HG02623 (cell line): ENCODE data around the gene PPP2R5D.
"Not testable (repeated sequence)": the region's sequence is repeated elsewhere in the genome, so short reads cannot be mapped to it uniquely, and the experiment has no call there.

Experiments used
- ATAC-seq: cut with Tn5 transposase; IDR thresholded peaks from one replicate; pipeline ENCODE4 v1.9.1; 2021; ENCODE audit warnings: moderate library complexity; ENCODE audit not compliant: unreplicated experiment

Gene PPP2R5D

GRCh38 chr6:43021270-43022047 lies 37.1 kb downstream of the PPP2R5D start, which contains the start of gene RRP36:
RRP36 (plus strand) TSS chr6:43021623; CDS start chr6:43021655, 32 bp downstream.
- peak; percentile 79 for ATAC-seq

- ATAC-seq: no peak
These were observed 40.1 kb downstream of the PPP2R5D start for GRCh38 chr6:43024436-43024835.

GRCh38 chr6:43026365-43026764 lies 42.0 kb downstream of the PPP2R5D start:
- no peak for ATAC-seq

GRCh38 chr6:43029120-43029519 lies 44.8 kb downstream of the PPP2R5D start:
- ATAC-seq: no peak

DNA sequence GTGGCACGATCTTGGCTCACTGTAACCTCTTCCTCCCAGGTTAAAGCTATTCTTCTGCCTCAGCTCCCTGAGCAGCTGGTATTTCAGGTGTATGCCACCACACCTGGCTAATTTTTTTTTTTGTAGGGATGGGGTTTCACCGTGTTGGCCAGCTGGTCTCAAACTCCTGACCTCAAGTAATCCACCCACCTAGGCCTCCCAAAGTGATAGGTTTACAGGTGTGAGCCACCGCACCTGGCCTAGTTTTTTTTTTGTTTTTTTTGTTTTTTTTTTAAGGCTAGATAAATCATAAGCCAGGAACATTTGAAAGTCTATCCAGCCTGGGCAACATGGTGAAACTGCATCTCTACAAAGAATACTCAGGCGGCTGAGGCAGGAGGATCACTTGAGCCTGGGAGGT lies 48.0 kb downstream of the PPP2R5D start:
- no peak for ATAC-seq

DNA sequence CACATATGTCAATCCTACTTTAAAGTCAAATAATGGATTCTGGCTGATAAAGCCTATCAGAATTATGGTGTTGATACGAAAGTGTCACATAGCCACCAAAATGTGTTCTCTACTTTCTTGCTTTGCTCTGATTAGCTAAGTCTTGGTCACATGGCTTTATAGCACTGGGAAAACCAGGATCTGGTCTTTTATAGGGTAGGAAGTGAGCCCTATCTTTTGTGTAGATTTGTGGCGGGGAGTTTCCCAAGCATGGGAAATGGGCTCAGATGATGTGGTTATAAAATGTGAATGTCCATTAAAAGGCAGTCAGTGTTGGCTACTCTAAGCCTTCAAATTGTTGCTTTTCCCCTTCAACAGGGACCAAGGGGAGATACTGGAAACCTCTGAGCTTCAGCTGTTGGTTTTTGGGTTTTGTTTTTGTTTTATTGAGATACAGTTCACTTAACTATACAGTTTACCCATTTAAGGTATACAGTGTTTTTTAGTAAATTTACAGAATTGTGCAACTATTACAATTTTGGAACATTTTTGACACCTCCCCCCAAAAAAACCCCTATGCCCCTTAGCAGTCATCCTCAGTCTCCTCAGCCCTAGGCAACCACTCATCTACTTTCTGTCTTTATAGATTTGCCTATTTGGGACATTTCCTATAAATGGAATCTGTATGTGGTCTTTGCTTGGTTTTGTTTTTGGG lies 49.3 kb downstream of the PPP2R5D start:
- ATAC-seq: no peak

- ATAC-seq: no peak
These were observed 49.8 kb downstream of the PPP2R5D start for GRCh38 chr6:43034190-43034525.

DNA sequence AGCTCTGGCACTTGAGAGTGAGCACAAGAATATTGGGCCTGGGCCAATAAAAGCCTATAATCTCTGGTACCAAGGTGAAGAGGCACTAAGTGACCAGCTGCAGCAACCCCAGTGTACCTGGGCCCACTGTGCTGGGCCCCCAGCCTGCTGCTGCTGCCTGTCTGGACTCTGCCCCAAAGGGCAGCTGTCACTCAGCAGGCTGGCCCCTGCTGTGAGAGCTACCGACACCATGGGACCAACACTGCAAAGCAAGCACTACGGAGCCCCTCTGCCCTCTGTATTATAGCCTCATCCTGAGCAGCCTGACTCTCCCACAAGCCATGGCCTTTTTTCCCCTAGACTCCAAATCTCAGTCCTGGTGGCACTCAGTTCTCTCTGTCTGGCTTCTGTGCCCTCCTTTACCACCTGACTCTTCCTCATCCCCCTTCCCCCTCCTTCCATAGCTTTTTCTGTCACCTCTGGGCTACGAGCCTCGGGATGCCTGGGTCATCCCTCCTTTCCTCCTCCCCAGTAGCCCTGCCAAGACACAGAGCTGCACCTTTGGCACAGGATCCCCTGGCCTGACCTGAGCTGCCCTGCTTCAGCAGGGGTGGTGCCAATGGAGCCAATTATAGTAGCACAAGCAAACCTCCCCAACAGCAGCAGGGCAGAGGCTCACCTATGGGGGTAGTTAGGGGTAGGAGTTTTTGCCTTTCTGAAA lies 51.3 kb downstream of the PPP2R5D start:
- no peak for ATAC-seq

- ATAC-seq: no peak
These were observed 52.3 kb downstream of the PPP2R5D start for GRCh38 chr6:43036712-43037111.

DNA sequence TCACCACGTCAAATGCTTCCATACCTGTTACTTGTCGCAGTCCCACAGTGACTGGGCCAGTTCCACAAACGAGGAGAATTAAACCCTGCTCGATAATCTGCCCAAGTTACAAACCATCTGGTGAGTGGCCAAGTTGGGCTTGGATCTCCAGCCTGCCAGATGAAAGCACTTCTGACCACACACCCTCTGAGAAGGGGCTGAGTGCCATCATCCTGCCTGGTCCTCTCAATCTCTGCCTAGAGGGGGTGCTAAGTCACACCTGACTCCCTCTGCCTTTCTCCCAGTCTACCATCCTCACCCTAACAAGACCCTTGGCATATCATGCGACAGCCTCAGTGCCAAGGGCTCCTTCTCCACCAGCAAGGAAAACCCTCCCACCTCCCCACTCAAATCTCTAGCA lies 52.8 kb downstream of the PPP2R5D start:
- no peak for ATAC-seq

GRCh38 chr6:43037706-43038105 lies 53.3 kb downstream of the PPP2R5D start:
- ATAC-seq: no peak

GRCh38 chr6:43038727-43039126 lies 54.4 kb downstream of the PPP2R5D start:
- ATAC-seq: no peak

- no peak for ATAC-seq
These were observed 56.3 kb downstream of the PPP2R5D start for GRCh38 chr6:43040542-43041257.

DNA sequence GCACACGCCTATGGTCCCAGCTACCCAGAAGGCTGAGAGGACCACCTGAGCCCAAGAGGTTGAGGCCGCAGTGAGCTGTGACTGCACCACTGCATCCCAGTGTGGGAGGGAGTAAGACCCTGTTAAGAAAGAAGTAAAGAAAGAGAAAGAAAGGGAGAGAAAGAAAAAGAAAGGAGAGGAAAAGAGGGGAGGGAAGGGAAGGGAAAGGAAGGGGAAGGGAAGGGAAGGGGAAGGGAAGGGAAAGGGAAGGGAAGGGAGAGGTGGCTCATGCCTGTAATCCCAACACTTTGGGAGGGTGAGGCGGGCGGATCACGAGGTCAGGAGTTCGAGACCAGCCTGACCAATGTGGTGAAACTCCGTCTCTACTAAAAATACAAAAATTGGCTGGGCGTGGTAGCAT lies 57.1 kb downstream of the PPP2R5D start:
- ATAC-seq: not testable (repeated sequence)

- no peak for ATAC-seq
These were observed 58.9 kb downstream of the PPP2R5D start for GRCh38 chr6:43043310-43043709.

GRCh38 chr6:43045371-43045930 lies 61.1 kb downstream of the PPP2R5D start:
- no peak for ATAC-seq

DNA sequence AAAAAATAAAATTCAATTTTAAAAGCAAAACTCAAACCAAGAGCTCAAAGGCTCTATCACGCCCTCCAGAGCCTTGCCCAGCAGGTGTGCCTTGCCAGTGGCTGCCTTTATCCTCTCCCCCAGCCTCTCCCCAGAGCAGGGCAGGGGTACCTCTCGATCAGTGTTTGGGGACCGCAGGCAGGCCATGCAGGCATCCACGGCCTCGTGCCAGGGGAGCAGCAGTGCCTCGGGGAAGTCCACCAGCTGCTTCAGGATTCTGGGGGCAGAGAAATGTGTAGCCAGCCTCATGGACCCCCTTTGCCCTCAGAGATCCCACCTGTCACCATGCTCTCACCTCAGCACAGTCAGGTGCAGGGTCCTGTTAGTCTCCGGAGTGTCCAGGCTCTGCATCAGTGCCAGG lies 63.6 kb downstream of the PPP2R5D start:
- no peak for ATAC-seq

- ATAC-seq: no peak
These were observed 66.6 kb downstream of the PPP2R5D start for GRCh38 chr6:43050981-43051380.

GRCh38 chr6:43052225-43052841 lies 68.0 kb downstream of the PPP2R5D start:
- no peak for ATAC-seq

- ATAC-seq: no peak
These were observed 68.6 kb downstream of the PPP2R5D start for GRCh38 chr6:43052842-43053544.
